Measurements from ENCODE around the gene VSTM2L. TPM values are rescaled to one million over a fixed set of nuclear protein-coding genes. Genes with fewer than 3 reads are reported as not detected.

Gene VSTM2L
- total and polyA plus RNA-seq, 2 of the 4 experiments (the other 2 are of a cell fraction), result 0.18 to 0.19 TPM

DNA sequence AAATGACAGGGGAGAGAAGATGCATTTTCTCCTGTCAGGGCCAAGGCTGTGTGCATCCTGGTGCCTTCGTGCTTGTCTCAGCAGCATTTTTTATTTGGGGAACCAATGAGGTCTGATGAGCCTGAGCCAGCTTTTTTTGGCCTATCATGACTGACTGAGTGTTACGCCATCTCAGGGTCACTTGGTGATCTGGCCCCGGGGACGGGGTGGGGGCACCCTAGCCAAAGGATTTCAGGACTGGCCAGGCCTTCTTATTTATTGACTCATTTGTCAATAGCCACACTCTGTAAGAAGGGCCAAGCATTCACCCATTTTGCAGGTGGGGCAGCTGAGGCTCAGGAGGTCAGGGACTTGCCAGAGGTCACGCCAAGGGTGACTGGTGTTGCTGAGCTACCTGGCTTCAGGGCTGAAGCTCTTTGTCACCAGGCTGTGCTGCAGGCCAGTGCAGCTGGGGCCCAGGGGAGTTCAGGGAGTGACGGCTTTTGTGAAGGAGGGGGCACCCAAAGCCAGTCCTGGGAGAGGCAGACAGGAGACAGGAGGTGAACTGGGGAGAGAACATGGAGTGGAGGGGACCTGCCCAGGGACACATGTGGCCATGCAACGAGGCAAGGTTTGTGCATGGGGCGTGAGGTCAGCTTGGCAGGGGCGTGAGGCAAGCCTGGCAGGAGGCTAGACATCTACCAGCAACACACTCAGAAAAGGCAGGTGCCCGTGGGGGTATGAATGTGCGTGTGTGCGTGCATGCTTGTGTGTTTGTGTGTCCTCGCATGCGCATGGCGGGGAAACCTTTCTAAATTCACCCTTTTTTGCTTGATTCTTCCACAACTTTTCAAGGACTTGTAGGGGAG is 31.1 kb downstream of the VSTM2L start:
- H3K9ac ChIP-seq (ENCODE audit: low read depth, low read length), result no peak overlapping the region
- H3K4me2 ChIP-seq (ENCODE audit: low read depth, low read length), result no peak overlapping the region
- TF ChIP-seq BHLHE40 (IDR thresholded peaks at IDR 0.05; ENCODE audit: low read depth, low read length) (no peak), CEBPB (IDR thresholded peaks at IDR 0.05; ENCODE audit: low read depth, low read length) (no peak), RCOR1 (IDR thresholded peaks at IDR 0.05; ENCODE audit: insufficient replicate concordance, low read length) (no peak), NFE2L2 (IDR thresholded peaks at IDR 0.05; ENCODE audit: low read depth, low read length) (no peak), MAZ (IDR thresholded peaks at IDR 0.05; ENCODE audit: borderline replicate concordance, low read depth, low read length) (no peak), CHD1 (IDR thresholded peaks at IDR 0.05; ENCODE audit: low read depth, low read length) (no peak), MAFK (IDR thresholded peaks at IDR 0.05; ENCODE audit: low read depth, low read length) (no peak), POLR2A (IDR thresholded peaks at IDR 0.05; ENCODE audit: low read depth, low read length) (no peak), FOS (IDR thresholded peaks at IDR 0.05; ENCODE audit: low read depth, low read length) (no peak), SMC3 (IDR thresholded peaks at IDR 0.05; ENCODE audit: low read depth, low read length) (no peak), MXI1 (IDR thresholded peaks at IDR 0.05; ENCODE audit: borderline replicate concordance, low read depth, low read length) (no peak), RAD21 (IDR thresholded peaks at IDR 0.05; ENCODE audit: low read length) (no peak), RFX5 (IDR thresholded peaks at IDR 0.05; ENCODE audit: low read depth, low read length) (no peak)
- TF ChIP-seq, protein P1, sequence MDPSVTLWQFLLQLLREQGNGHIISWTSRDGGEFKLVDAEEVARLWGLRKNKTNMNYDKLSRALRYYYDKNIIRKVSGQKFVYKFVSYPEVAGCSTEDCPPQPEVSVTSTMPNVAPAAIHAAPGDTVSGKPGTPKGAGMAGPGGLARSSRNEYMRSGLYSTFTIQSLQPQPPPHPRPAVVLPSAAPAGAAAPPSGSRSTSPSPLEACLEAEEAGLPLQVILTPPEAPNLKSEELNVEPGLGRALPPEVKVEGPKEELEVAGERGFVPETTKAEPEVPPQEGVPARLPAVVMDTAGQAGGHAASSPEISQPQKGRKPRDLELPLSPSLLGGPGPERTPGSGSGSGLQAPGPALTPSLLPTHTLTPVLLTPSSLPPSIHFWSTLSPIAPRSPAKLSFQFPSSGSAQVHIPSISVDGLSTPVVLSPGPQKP (IDR thresholded peaks at IDR 0.05; ENCODE audit: borderline replicate concordance, low read depth, low read length), result no peak
- TF ChIP-seq, protein P2, sequence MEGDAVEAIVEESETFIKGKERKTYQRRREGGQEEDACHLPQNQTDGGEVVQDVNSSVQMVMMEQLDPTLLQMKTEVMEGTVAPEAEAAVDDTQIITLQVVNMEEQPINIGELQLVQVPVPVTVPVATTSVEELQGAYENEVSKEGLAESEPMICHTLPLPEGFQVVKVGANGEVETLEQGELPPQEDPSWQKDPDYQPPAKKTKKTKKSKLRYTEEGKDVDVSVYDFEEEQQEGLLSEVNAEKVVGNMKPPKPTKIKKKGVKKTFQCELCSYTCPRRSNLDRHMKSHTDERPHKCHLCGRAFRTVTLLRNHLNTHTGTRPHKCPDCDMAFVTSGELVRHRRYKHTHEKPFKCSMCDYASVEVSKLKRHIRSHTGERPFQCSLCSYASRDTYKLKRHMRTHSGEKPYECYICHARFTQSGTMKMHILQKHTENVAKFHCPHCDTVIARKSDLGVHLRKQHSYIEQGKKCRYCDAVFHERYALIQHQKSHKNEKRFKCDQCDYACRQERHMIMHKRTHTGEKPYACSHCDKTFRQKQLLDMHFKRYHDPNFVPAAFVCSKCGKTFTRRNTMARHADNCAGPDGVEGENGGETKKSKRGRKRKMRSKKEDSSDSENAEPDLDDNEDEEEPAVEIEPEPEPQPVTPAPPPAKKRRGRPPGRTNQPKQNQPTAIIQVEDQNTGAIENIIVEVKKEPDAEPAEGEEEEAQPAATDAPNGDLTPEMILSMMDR (conservative IDR thresholded peaks at IDR 0.05; ENCODE audit: low read depth, low read length), result no peak
- TF ChIP-seq, protein P3, sequence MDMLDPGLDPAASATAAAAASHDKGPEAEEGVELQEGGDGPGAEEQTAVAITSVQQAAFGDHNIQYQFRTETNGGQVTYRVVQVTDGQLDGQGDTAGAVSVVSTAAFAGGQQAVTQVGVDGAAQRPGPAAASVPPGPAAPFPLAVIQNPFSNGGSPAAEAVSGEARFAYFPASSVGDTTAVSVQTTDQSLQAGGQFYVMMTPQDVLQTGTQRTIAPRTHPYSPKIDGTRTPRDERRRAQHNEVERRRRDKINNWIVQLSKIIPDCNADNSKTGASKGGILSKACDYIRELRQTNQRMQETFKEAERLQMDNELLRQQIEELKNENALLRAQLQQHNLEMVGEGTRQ (IDR thresholded peaks at IDR 0.05; ENCODE audit: low read depth, low read length), result no peak
- dilution Hi-C loops (cut with HindIII; ENCODE audit: low sequenced_read_pairs, unreplicated experiment), result no loop called here
- no peak for DNase-seq
- no TSS peak for BruUV-seq (replicated peaks)
- no peak for ATAC-seq (ENCODE audit: low read depth)
- no peak overlapping the region for H4K91ac ChIP-seq (ENCODE audit: insufficient read depth, low read depth, low read length)
- no peak overlapping the region for H3K4me3 ChIP-seq (ENCODE audit: insufficient read depth, low read depth, low read length)
- no peak overlapping the region for H3K56ac ChIP-seq (ENCODE audit: extremely low read depth, insufficient read depth, low read length)
- H4K8ac ChIP-seq (ENCODE audit: low read depth in 2 of 2, low read length in 2 of 2), result no peak overlapping the region
- no peak overlapping the region for H4K5ac ChIP-seq (ENCODE audit: low read depth, low read length)
- no peak overlapping the region for H2AFZ ChIP-seq (replicated peaks; ENCODE audit: low read length, poor library complexity)
- no peak overlapping the region for H2BK120ac ChIP-seq (ENCODE audit: low read depth, low read length)
- H2AK5ac ChIP-seq (ENCODE audit: low read depth, low read length), result no peak overlapping the region
- H2BK15ac ChIP-seq (ENCODE audit: low read depth, low read length), result no peak overlapping the region
- no peaks in the 10 kb centered on the region for H3K9me1 ChIP-seq (ENCODE audit: insufficient read depth, low read length)
- no peak overlapping the region for H3K14ac ChIP-seq (replicated peaks; ENCODE audit: low read depth, low read length)
- WGBS, 2 experiments (ENCODE audit: extremely low coverage in 2 of 2, insufficient read length in 1 of 2), result 59% methylated on average over 3 of the region's 15 CpGs; no CpG with 5 or more reads in 1 of the 2 experiments
- ChIA-PET POLR2A (ENCODE audit: unreplicated experiment) (no interaction called here), CTCF (no interaction called here)
- H2AK9ac ChIP-seq (replicated peaks; ENCODE audit: low read depth, low read length, poor library complexity), result no peak overlapping the region
- intact Hi-C loops (cut with micrococcal nuclease), result no loop called here
- H3K36me3 ChIP-seq (ENCODE audit: control insufficient read depth, insufficient read depth, low read length), result no peaks in the 10 kb centered on the region
- no peak overlapping the region for H2BK5ac ChIP-seq (ENCODE audit: low read depth, low read length, poor library complexity, severe bottlenecking)
- H3K27me3 ChIP-seq (ENCODE audit: control insufficient read depth, insufficient read depth, low read length), result peaks cover 46% of the 10 kb centered on the region
- H3K9me3 ChIP-seq (ENCODE audit: control insufficient read depth, insufficient read depth, low read length), result no peaks in the 10 kb centered on the region
- H3K4me1 ChIP-seq (ENCODE audit: control insufficient read depth, insufficient read depth, low read length), result no peaks in the 10 kb centered on the region
- H3K4ac ChIP-seq (ENCODE audit: low read depth, low read length), result no peak overlapping the region
- no peaks in the 10 kb centered on the region for H4K20me1 ChIP-seq (ENCODE audit: insufficient read depth, low read length)
- no peak overlapping the region for H3K27ac ChIP-seq (ENCODE audit: insufficient read depth, low read length)
- no peak overlapping the region for H3K18ac ChIP-seq (ENCODE audit: low read depth, low read length)
- H3K79me1 ChIP-seq (ENCODE audit: low read depth in 1 of 2, low read length in 2 of 2), result no peaks in the 10 kb centered on the region
- in situ Hi-C loops (cut with MboI; ENCODE audit: low sequenced_read_pairs), result no loop called here
- no peak overlapping the region for H3K23ac ChIP-seq (ENCODE audit: low read depth, low read length)
- H2BK20ac ChIP-seq (ENCODE audit: low read depth, low read length), result no peak overlapping the region
